Measurements from ENCODE around the gene RALA.

Gene RALA

GRCh38 chr7:39622609-39623008 lies 763 bp upstream of the RALA start:
- peak overlapping the region; percentile 86 for H3K9ac ChIP-seq (ENCODE audit: low read depth in 1 of 2, low read length in 2 of 2)
- peak overlapping the region; percentile 86 to 88 for H3K27ac ChIP-seq (ENCODE audit: low read depth in 2 of 2, low read length in 2 of 2)
- H3K9me3 ChIP-seq (ENCODE audit: control insufficient read depth in 2 of 2, low read length in 2 of 2), result no peaks in the 10 kb centered on the region
- H3K4me1 ChIP-seq (ENCODE audit: control insufficient read depth in 2 of 2, insufficient read depth in 2 of 2, low read length in 2 of 2), result peaks cover 10 to 13% of the 10 kb centered on the region in 2 donors
- H3K27me3 ChIP-seq (ENCODE audit: control insufficient read depth in 2 of 2, insufficient read depth in 2 of 2, low read length in 2 of 2), result no peaks in the 10 kb centered on the region
- H3K4me3 ChIP-seq (ENCODE audit: low read length in 2 of 2), result peak overlapping the region; percentile 83 to 88
- H3K36me3 ChIP-seq (ENCODE audit: control insufficient read depth in 2 of 2, insufficient read depth in 2 of 2, low read length in 2 of 2), result no peaks in the 10 kb centered on the region

DNA sequence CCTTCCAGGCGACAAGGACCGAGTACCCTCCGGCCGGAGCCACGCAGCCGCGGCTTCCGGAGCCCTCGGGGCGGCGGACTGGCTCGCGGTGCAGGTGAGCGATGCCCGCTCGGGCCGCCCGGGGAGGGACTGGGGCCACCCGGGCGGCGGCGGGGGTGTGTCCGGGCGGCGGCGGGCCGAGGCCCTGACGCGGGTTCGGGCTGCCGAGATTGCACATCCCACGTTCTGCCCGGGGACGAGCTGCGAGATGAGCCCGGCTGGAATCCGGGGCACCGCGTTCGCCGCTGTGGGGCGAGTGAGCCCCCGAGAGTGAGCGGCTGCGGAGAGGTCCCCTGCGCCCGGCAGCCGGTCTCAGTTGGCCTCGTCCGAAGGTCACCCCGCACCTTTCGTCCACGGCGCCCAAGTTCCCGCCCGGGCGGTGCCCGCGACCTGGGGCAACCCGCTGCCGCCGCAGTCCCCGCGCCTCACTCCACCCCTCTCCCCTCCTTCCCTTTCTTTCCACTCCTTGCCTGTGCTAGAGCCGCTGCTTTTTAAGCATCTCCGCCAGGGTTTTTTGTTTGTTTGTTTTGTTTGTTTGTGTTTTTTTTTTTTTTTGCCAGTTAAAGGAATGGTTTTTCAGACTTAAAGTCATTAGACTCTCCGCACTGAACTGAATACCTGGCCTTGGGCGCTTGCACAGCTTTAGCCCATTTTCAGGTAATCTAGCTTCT lies 515 bp downstream of the RALA start:
- H3K4me1 ChIP-seq (ENCODE audit: control insufficient read depth in 2 of 2, insufficient read depth in 2 of 2, low read length in 2 of 2), result peaks cover 10 to 15% of the 10 kb centered on the region in 2 donors
- H3K27ac ChIP-seq (ENCODE audit: low read depth in 2 of 2, low read length in 2 of 2), result peak overlapping the region; percentile 86 to 88
- no peaks in the 10 kb centered on the region for H3K36me3 ChIP-seq (ENCODE audit: control insufficient read depth in 2 of 2, insufficient read depth in 2 of 2, low read length in 2 of 2)
- H3K27me3 ChIP-seq (ENCODE audit: control insufficient read depth in 2 of 2, insufficient read depth in 2 of 2, low read length in 2 of 2), result no peaks in the 10 kb centered on the region
- peak overlapping the region; percentile 83 to 88 for H3K4me3 ChIP-seq (ENCODE audit: low read length in 2 of 2)
- peak overlapping the region; percentile 76 to 86 for H3K9ac ChIP-seq (ENCODE audit: low read depth in 1 of 2, low read length in 2 of 2)
- H3K9me3 ChIP-seq (ENCODE audit: control insufficient read depth in 2 of 2, low read length in 2 of 2), result no peaks in the 10 kb centered on the region

- Histone ChIP-seq H3K36me3 (ENCODE audit: control insufficient read depth in 2 of 2, insufficient read depth in 2 of 2, low read length in 2 of 2) (no peaks in the 10 kb centered on the region), H3K27me3 (ENCODE audit: control insufficient read depth in 2 of 2, insufficient read depth in 2 of 2, low read length in 2 of 2) (no peaks in the 10 kb centered on the region), H3K9ac (ENCODE audit: low read depth in 1 of 2, low read length in 2 of 2) (peak overlapping the region; percentile 76 to 86), H3K4me1 (ENCODE audit: control insufficient read depth in 2 of 2, insufficient read depth in 2 of 2, low read length in 2 of 2) (peaks cover 10 to 15% of the 10 kb centered on the region in 2 donors), H3K27ac (ENCODE audit: low read depth in 2 of 2, low read length in 2 of 2) (peak overlapping the region; percentile 86 to 88), H3K9me3 (ENCODE audit: control insufficient read depth in 2 of 2, low read length in 2 of 2) (no peaks in the 10 kb centered on the region), H3K4me3 (ENCODE audit: low read length in 2 of 2) (peak overlapping the region; percentile 83 to 88)
These were observed 1.1 kb downstream of the RALA start for GRCh38 chr7:39624442-39624807.

- Histone ChIP-seq H3K4me3 (ENCODE audit: low read length in 2 of 2) (peak overlapping the region in 1 of 2 donors; percentile 83), H3K4me1 (ENCODE audit: control insufficient read depth in 2 of 2, insufficient read depth in 2 of 2, low read length in 2 of 2) (peaks cover 10 to 15% of the 10 kb centered on the region in 2 donors), H3K27me3 (ENCODE audit: control insufficient read depth in 2 of 2, insufficient read depth in 2 of 2, low read length in 2 of 2) (no peaks in the 10 kb centered on the region), H3K9me3 (ENCODE audit: control insufficient read depth in 2 of 2, low read length in 2 of 2) (no peaks in the 10 kb centered on the region), H3K36me3 (ENCODE audit: control insufficient read depth in 2 of 2, insufficient read depth in 2 of 2, low read length in 2 of 2) (peaks cover 0 to 3% of the 10 kb centered on the region in 2 donors), H3K9ac (ENCODE audit: low read depth in 1 of 2, low read length in 2 of 2) (no peak overlapping the region), H3K27ac (ENCODE audit: low read depth in 2 of 2, low read length in 2 of 2) (no peak overlapping the region)
These were observed 1.7 kb downstream of the RALA start for GRCh38 chr7:39624935-39625694.

DNA sequence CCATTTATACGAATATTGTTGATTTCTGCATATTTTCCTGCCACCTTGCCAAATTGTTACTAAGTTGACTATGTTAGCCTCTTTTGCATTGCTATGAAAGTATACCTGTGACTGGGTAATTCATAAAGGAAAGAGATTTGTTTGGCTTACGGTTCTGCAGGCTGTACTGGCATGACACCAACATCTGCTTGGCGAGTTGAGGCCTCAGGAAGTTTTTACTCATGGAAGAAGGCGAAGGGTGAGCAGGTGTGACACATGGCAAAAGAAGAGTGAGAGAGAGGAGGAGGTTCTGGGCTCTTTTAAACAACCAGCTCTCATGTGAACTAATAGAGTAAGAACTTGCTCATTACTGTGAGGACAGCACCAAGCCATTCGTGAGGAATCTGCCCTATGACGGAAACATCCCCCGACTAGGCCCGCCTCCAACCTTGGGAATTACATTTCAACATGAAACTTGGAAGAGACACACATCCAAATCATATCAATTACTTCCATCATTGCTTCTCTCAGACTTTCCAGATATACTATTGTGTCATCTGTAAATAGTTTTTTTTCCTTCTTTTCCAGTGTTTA lies 8.4 kb downstream of the RALA start:
- Histone ChIP-seq H3K9ac (ENCODE audit: low read depth in 1 of 2, low read length in 2 of 2) (no peak overlapping the region), H3K4me3 (ENCODE audit: low read length in 2 of 2) (no peak overlapping the region), H3K4me1 (ENCODE audit: control insufficient read depth in 2 of 2, insufficient read depth in 2 of 2, low read length in 2 of 2) (peaks cover 4 to 11% of the 10 kb centered on the region in 2 donors), H3K27ac (ENCODE audit: low read depth in 2 of 2, low read length in 2 of 2) (no peak overlapping the region), H3K9me3 (ENCODE audit: control insufficient read depth in 2 of 2, low read length in 2 of 2) (no peaks in the 10 kb centered on the region), H3K36me3 (ENCODE audit: control insufficient read depth in 2 of 2, insufficient read depth in 2 of 2, low read length in 2 of 2) (peaks cover 10% of the 10 kb centered on the region in 2 donors), H3K27me3 (ENCODE audit: control insufficient read depth in 2 of 2, insufficient read depth in 2 of 2, low read length in 2 of 2) (no peaks in the 10 kb centered on the region)

- no peaks in the 10 kb centered on the region for H3K9me3 ChIP-seq (ENCODE audit: control insufficient read depth in 2 of 2, low read length in 2 of 2)
These were observed 10.4 kb downstream of the RALA start for GRCh38 chr7:39633563-39634477.

DNA sequence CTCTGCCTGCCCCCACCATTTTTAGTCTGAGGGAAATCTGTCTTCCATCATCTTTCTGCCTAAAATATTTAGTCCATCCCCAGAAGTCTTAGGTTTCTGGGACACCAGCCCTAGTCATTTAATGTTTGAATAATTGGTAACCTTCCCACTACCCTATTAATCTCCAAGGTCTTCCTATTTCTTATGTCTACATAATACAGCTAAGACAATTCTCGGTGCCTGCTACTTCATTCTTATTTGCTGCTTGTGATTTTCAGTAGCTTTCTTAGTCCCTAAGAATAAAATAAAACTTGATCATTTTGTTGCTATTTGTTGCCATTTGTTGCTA lies 11.1 kb downstream of the RALA start:
- Histone ChIP-seq H3K4me3 (ENCODE audit: low read length in 2 of 2) (no peak overlapping the region), H3K27ac (ENCODE audit: low read depth in 2 of 2, low read length in 2 of 2) (no peak overlapping the region), H3K9ac (ENCODE audit: low read depth in 1 of 2, low read length in 2 of 2) (no peak overlapping the region), H3K4me1 (ENCODE audit: control insufficient read depth in 2 of 2, insufficient read depth in 2 of 2, low read length in 2 of 2) (peaks cover 0 to 6% of the 10 kb centered on the region in 2 donors), H3K9me3 (ENCODE audit: control insufficient read depth in 2 of 2, low read length in 2 of 2) (no peaks in the 10 kb centered on the region), H3K27me3 (ENCODE audit: control insufficient read depth in 2 of 2, insufficient read depth in 2 of 2, low read length in 2 of 2) (no peaks in the 10 kb centered on the region), H3K36me3 (ENCODE audit: control insufficient read depth in 2 of 2, insufficient read depth in 2 of 2, low read length in 2 of 2) (peaks cover 10% of the 10 kb centered on the region in 2 donors)

More at GRCh38 chr7:39633563-39634477, 10.4 kb downstream of the RALA start:
- Histone ChIP-seq H3K36me3 (ENCODE audit: control insufficient read depth in 2 of 2, insufficient read depth in 2 of 2, low read length in 2 of 2) (peaks cover 10% of the 10 kb centered on the region in 2 donors), H3K27ac (ENCODE audit: low read depth in 2 of 2, low read length in 2 of 2) (no peak overlapping the region), H3K4me1 (ENCODE audit: control insufficient read depth in 2 of 2, insufficient read depth in 2 of 2, low read length in 2 of 2) (peaks cover 0 to 6% of the 10 kb centered on the region in 2 donors), H3K4me3 (ENCODE audit: low read length in 2 of 2) (no peak overlapping the region), H3K9ac (ENCODE audit: low read depth in 1 of 2, low read length in 2 of 2) (no peak overlapping the region), H3K27me3 (ENCODE audit: control insufficient read depth in 2 of 2, insufficient read depth in 2 of 2, low read length in 2 of 2) (no peaks in the 10 kb centered on the region)

DNA sequence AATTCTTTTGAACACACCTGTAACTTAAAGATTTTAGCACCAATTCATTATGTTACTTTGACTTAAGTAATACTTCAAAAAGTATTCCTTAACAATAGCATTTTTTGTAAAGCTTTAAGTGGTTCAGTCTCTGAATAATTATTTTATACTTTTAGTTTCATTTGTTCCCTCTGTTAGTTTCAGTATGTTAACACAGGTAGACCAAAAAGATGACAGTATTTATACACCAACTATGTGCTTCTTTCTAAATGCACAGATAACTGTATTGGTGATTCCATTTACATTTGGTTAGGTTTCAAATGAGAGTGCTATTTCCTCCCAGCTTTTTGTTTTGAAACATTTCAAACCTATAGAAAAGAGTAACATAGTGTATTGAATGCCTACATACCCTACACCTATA lies 14.0 kb downstream of the RALA start:
- Histone ChIP-seq H3K9me3 (ENCODE audit: control insufficient read depth in 2 of 2, low read length in 2 of 2) (no peaks in the 10 kb centered on the region), H3K27me3 (ENCODE audit: control insufficient read depth in 2 of 2, insufficient read depth in 2 of 2, low read length in 2 of 2) (no peaks in the 10 kb centered on the region)

DNA sequence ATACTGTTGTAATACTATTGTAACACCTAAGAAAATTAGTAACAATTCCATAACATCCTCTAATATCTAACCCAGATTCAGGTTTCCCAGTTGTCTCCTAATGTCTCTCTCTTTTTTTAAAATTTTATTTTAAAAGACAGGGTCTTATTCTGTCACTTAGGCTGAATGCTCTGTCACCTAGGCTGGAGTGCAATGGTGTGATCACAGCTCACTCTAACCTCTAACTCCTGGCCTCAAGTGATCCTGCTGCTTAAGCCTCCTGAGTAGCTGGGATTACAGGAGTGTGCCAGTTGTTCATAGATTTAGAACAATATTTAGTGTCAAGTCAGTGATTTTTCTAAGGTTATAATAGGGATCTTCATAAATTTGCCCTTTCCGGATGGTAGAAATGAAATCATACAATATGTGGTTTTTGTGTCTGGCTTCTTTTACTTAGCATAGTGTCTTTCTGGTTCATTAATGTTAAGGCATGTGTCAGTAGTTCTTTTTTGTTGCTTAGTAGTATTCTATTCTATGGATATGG lies 14.7 kb downstream of the RALA start:
- H3K27me3 ChIP-seq (ENCODE audit: control insufficient read depth in 2 of 2, insufficient read depth in 2 of 2, low read length in 2 of 2), result no peaks in the 10 kb centered on the region
- H3K9ac ChIP-seq (ENCODE audit: low read depth in 1 of 2, low read length in 2 of 2), result no peak overlapping the region
- peaks cover 11 to 12% of the 10 kb centered on the region in 2 donors for H3K4me1 ChIP-seq (ENCODE audit: control insufficient read depth in 2 of 2, insufficient read depth in 2 of 2, low read length in 2 of 2)
- no peak overlapping the region for H3K27ac ChIP-seq (ENCODE audit: low read depth in 2 of 2, low read length in 2 of 2)
- no peak overlapping the region for H3K4me3 ChIP-seq (ENCODE audit: low read length in 2 of 2)
- H3K36me3 ChIP-seq (ENCODE audit: control insufficient read depth in 2 of 2, insufficient read depth in 2 of 2, low read length in 2 of 2), result no peaks in the 10 kb centered on the region
- H3K9me3 ChIP-seq (ENCODE audit: control insufficient read depth in 2 of 2, low read length in 2 of 2), result no peaks in the 10 kb centered on the region

More for the DNA sequence above, 14.0 kb downstream of the RALA start:
- H3K4me3 ChIP-seq (ENCODE audit: low read length in 2 of 2), result no peak overlapping the region
- H3K9ac ChIP-seq (ENCODE audit: low read depth in 1 of 2, low read length in 2 of 2), result no peak overlapping the region
- H3K36me3 ChIP-seq (ENCODE audit: control insufficient read depth in 2 of 2, insufficient read depth in 2 of 2, low read length in 2 of 2), result peaks cover 0 to 2% of the 10 kb centered on the region in 2 donors
- peaks cover 6 to 8% of the 10 kb centered on the region in 2 donors for H3K4me1 ChIP-seq (ENCODE audit: control insufficient read depth in 2 of 2, insufficient read depth in 2 of 2, low read length in 2 of 2)
- no peak overlapping the region for H3K27ac ChIP-seq (ENCODE audit: low read depth in 2 of 2, low read length in 2 of 2)
